Omental fat pad (tissue), 4 donors: ENCODE measurements around the gene KDM7A. TPM values are rescaled to one million over a fixed set of nuclear protein-coding genes. Genes with fewer than 3 reads are reported as not detected.

ENCODE experiments used
- ATAC-seq: fragments of 150-250 bp; one replicate; pipeline ENCODE4 v1.9.1; 2016; ENCODE audit warnings: mild to moderate bottlenecking, moderate library complexity; ENCODE audit not compliant: low FRiP score
- DNase-seq: peaks from one replicate; pipeline ENCODE4 v3.0.0-alpha.2; 2019; ENCODE audit warnings: low spot score
- total RNA-seq, 4 donors: library from RNA; depleted of rRNA; stranded (reverse); fragments of >200 nt; gene quantifications; one replicate each; pipeline ENCODE4 v1.1.0, GENCODE V29; 2016
- TF ChIP-seq, protein P1 (sequence below), 3 donors: fragments of 450-650 bp; IDR thresholded peaks; one replicate each; pipeline ENCODE4 v1.5.1; 2016 to 2017; ENCODE audit warnings: antibody characterized with exemption in 3 of 3, mild to moderate bottlenecking in 3 of 3, moderate library complexity in 2 of 3

The KDM7A gene
- total RNA-seq, 4 donors from 2014 or later = 16.8 to 33.7 (median 19.2) TPM

DNA sequence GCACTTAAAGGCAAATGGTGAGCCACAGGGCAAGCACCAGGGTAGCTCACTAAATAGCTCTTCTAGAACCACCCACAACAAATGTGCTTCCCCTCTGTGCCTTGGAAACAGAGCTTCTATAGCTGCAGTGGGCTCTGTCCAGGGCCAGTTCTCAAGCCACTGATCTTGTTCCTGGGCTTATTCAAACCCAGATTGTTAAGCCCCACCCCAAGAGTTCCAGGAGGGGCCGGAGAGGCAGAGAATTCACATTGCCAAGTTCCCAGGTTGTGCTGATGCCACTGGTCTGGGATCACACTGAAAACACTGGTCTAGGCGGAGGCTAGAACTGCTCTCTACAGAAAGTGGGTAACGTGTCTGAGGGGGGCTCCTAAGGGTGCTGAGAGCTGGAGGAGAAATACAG is 15.4 kb upstream of the KDM7A start:
- TF ChIP-seq, protein P1, sequence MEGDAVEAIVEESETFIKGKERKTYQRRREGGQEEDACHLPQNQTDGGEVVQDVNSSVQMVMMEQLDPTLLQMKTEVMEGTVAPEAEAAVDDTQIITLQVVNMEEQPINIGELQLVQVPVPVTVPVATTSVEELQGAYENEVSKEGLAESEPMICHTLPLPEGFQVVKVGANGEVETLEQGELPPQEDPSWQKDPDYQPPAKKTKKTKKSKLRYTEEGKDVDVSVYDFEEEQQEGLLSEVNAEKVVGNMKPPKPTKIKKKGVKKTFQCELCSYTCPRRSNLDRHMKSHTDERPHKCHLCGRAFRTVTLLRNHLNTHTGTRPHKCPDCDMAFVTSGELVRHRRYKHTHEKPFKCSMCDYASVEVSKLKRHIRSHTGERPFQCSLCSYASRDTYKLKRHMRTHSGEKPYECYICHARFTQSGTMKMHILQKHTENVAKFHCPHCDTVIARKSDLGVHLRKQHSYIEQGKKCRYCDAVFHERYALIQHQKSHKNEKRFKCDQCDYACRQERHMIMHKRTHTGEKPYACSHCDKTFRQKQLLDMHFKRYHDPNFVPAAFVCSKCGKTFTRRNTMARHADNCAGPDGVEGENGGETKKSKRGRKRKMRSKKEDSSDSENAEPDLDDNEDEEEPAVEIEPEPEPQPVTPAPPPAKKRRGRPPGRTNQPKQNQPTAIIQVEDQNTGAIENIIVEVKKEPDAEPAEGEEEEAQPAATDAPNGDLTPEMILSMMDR (IDR thresholded peaks at IDR 0.05) = no peak
- no peak for DNase-seq
- no peak for ATAC-seq

DNA sequence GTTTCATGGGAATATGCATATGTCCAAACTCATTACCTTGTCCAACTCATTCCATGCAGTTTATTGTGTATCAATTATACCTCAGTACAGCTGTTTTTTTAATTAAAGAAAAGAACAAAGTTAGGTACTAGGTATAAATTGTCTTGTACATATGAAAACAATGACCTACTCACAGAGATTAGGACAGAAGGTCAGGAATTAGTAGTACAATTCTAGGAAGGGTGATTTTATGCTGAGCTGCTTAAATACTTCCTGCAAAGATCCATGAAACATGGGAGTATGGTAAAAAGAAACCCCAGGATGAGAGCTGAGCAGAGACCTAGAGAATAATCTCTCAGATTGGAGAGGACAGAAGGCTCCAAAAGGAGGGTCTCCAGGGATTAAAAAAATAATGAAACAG is 13.8 kb upstream of the KDM7A start:
- DNase-seq = no peak
- ATAC-seq = no peak
- TF ChIP-seq, protein P1 (IDR thresholded peaks at IDR 0.05) = no peak

DNA sequence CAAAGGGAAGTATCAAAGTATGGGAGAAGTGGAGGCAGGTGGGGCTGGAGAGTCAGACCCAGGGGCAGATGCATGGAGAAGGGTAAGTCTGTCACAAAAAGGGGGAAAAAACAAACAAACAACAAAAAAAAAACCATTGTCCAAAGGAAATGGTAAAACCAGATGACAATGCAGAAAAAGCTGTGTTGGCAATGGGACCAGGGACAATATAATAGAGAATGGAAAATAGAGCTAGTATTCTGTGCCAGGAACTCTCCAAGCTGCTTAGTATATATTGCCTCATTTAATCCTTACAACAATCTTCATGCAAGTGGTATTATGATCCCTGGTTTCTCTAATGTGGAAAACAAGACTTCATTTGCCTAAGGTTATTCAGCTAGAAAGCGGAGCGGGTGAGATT is 13.1 kb upstream of the KDM7A start:
- TF ChIP-seq, protein P1 (IDR thresholded peaks at IDR 0.05) = no peak
- DNase-seq = no peak
- ATAC-seq = no peak

DNA sequence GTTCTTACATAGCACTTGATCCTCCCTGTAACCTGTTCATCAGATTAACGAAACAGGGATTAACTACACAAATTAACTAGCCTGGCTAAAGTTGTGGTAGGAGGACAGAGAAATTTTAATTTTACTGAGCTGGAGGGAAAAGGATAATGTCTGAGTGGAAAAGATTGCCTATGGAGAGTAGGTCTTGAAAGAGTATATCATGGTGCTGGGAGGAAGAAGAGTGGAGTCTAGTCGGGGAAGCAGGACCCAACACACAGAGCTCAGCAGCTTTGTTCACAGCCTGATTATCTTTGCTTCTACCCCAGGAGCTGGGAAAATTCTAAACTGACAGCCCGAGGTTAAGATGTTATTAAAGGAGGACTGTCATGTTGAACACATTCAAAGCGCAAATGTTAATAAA is 6.1 kb upstream of the KDM7A start:
- ATAC-seq = no peak
- no peak for DNase-seq
- TF ChIP-seq, protein P1 (IDR thresholded peaks at IDR 0.05) = no peak

DNA sequence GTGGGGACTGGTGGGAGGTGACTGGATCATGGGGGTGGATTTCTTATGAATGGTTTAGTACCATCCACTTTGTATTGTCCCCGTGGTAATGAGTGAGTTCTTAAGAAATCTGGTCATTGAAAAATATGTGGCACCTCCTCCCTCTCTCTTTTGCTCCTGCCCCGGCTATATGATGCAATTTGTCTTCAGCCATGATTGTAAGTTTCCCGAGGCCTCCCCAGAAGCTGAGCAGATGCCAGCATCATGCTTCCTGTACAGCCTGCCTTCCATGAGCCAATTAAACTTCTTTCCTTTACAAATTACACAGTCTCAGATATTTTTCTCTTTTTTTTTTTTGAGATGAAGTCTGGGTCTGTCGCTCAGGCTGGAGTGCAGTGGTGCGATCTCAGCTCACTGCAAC is 2.6 kb upstream of the KDM7A start:
- no peak for DNase-seq
- TF ChIP-seq, protein P1 (IDR thresholded peaks at IDR 0.05) = no peak
- ATAC-seq = no peak

DNA sequence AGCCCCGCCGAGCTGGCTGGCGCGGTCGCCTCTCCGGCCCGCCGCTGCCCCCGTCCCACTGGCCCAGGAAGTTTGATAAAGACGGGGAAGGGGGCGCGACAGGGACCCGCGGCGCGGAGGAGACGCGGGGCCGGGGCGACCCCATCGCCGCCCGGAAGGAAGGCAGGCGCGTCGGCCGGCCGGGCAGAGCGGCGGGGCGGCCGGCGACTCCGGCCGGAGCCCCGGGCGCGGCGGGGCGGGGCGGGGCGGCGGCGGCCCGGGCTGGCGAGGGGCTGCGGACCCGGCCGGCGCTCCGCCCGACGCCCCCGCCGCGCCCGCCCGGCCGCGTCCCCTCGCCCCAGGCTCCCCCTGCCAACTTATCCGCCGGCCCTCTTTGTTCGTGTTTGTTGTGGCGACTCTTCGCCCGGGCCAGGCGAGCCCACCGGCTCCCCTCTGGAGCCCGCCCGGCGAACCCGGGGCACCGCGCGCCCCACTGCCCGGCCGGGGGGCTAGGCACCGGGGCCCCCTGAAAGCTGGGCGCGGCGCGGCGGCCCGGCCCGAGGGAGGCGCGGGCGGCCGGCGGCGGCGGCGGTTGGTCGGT is 571 bp downstream of the KDM7A start:
- no peak for DNase-seq
- ATAC-seq = no peak
- TF ChIP-seq, protein P1 (IDR thresholded peaks at IDR 0.05) = no peak
